WTC11 (cell line): ENCODE results near the gene SUSD4. TPM values are rescaled to one million over a fixed set of nuclear protein-coding genes. Genes with fewer than 3 reads are reported as not detected.

Source experiments
- ATAC-seq: fragments of 200-7000 bp; cut with Tn5 transposase; 2 replicates; pipeline ENCODE4 v1.10.0; 2021; ENCODE audit warnings: mild to moderate bottlenecking, moderate library complexity
- CTCF ChIA-PET: fragments of 300-600 bp; sonication (Branson Sonifier 250); formaldehyde crosslinking; loops from one replicate; lab custom pipeline; 2021; ENCODE audit warnings: antibody characterized with exemption; lab: Charles Lee
- POLR2A ChIA-PET: fragments of 350-600 bp; sonication (Branson Sonifier 250); formaldehyde crosslinking; loops from one replicate; lab custom pipeline; 2021; ENCODE audit warnings: antibody characterized with exemption; lab: Charles Lee
- DNase-seq: peaks from one replicate; pipeline ENCODE4 v3.0.0; 2021; ENCODE audit warnings: low spot score
- H3K27ac Mint-ChIP-seq: 2 replicates; pipeline ENCODE4 v1.8.0; 2021; ENCODE audit warnings: mixed read lengths
- H3K27me3 Mint-ChIP-seq: 2 replicates; pipeline ENCODE4 v1.8.0; 2021; ENCODE audit warnings: low read depth, mild to moderate bottlenecking, moderate library complexity, mixed read lengths
- H3K36me3 Mint-ChIP-seq: 2 replicates; pipeline ENCODE4 v1.8.0; 2021; ENCODE audit warnings: mixed read lengths
- H3K4me1 Mint-ChIP-seq: 2 replicates; pipeline ENCODE4 v1.8.0; 2022; ENCODE audit warnings: mixed read lengths
- H3K4me3 Mint-ChIP-seq: 2 replicates; pipeline ENCODE4 v1.8.0; 2021; ENCODE audit warnings: mild to moderate bottlenecking, moderate library complexity, mixed read lengths
- H3K9me3 Mint-ChIP-seq: 2 replicates; pipeline ENCODE4 v1.8.0; 2021; ENCODE audit warnings: mixed read lengths
- ATF3 ChIP-seq: sonication (generic); formaldehyde crosslinking; conservative IDR thresholded peaks from 2 replicates; pipeline ENCODE4 v1.8.1; 2022; ENCODE audit warnings: mild to moderate bottlenecking, missing genetic modification reagents
- ATF6 ChIP-seq: sonication (generic); formaldehyde crosslinking; IDR thresholded peaks from 2 replicates; pipeline ENCODE4 v1.8.1; 2023; ENCODE audit warnings: mild to moderate bottlenecking, missing genetic modification reagents
- CBFB ChIP-seq: sonication (generic); formaldehyde crosslinking; IDR thresholded peaks from 2 replicates; pipeline ENCODE4 v1.8.1; 2022; ENCODE audit warnings: mild to moderate bottlenecking, low read depth, missing genetic modification reagents
- CREB1 ChIP-seq: sonication (generic); formaldehyde crosslinking; IDR thresholded peaks from 2 replicates; pipeline ENCODE4 v1.8.0; 2023; ENCODE audit warnings: mild to moderate bottlenecking, missing genetic modification reagents
- CREM ChIP-seq: sonication (generic); formaldehyde crosslinking; IDR thresholded peaks from 2 replicates; pipeline ENCODE4 v1.8.1; 2022; ENCODE audit warnings: mild to moderate bottlenecking, missing genetic modification reagents, moderate library complexity
- E2F1 ChIP-seq: sonication (generic); formaldehyde crosslinking; IDR thresholded peaks from 2 replicates; pipeline ENCODE4 v1.8.0; 2022; ENCODE audit warnings: mild to moderate bottlenecking, missing genetic modification reagents
- EMX1 ChIP-seq: fragments of 250-450 bp; sonication (Bioruptor Pico); IDR thresholded peaks from 2 replicates; pipeline ENCODE4 v1.8.0; 2021; ENCODE audit warnings: mild to moderate bottlenecking
- ERG ChIP-seq: fragments of 250-450 bp; sonication (Bioruptor Pico); IDR thresholded peaks from 2 replicates; pipeline ENCODE4 v1.8.0; 2021; ENCODE audit warnings: mild to moderate bottlenecking
- ESRRA ChIP-seq: sonication (generic); formaldehyde crosslinking; IDR thresholded peaks from 2 replicates; pipeline ENCODE4 v1.8.1; 2022; ENCODE audit warnings: mild to moderate bottlenecking, missing genetic modification reagents, borderline replicate concordance
- FOXK1 ChIP-seq: sonication (generic); formaldehyde crosslinking; IDR thresholded peaks from 2 replicates; pipeline ENCODE4 v1.8.0; 2022; ENCODE audit warnings: mild to moderate bottlenecking, moderate library complexity, missing genetic modification reagents
- GTF2I ChIP-seq: fragments of 250-450 bp; sonication (Bioruptor Pico); conservative IDR thresholded peaks from 2 replicates; pipeline ENCODE4 v1.4.0; 2021; ENCODE audit warnings: mild to moderate bottlenecking
- IRF2 ChIP-seq: sonication (generic); formaldehyde crosslinking; IDR thresholded peaks from 2 replicates; pipeline ENCODE4 v1.8.0; 2022; ENCODE audit warnings: low read depth, missing genetic modification reagents, borderline replicate concordance
- MAX ChIP-seq: sonication (generic); formaldehyde crosslinking; IDR thresholded peaks from 2 replicates; pipeline ENCODE4 v1.8.0; 2022; ENCODE audit warnings: mild to moderate bottlenecking, missing genetic modification reagents
- MLX ChIP-seq: sonication (generic); formaldehyde crosslinking; IDR thresholded peaks from 2 replicates; pipeline ENCODE4 v1.8.1; 2023; ENCODE audit warnings: mild to moderate bottlenecking, missing genetic modification reagents, moderate library complexity
- MXD4 ChIP-seq: fragments of 250-450 bp; sonication (Bioruptor Pico); IDR thresholded peaks from 2 replicates; pipeline ENCODE4 v1.8.0; 2021; ENCODE audit warnings: mild to moderate bottlenecking, moderate library complexity, borderline replicate concordance
- MYBL2 ChIP-seq: sonication (generic); formaldehyde crosslinking; IDR thresholded peaks from 2 replicates; pipeline ENCODE4 v1.8.1; 2023; ENCODE audit warnings: mild to moderate bottlenecking, moderate library complexity, missing genetic modification reagents
- PREB ChIP-seq: sonication (generic); formaldehyde crosslinking; IDR thresholded peaks from 2 replicates; pipeline ENCODE4 v1.8.1; 2022; ENCODE audit warnings: mild to moderate bottlenecking, missing genetic modification reagents, moderate library complexity, borderline replicate concordance
- RORB ChIP-seq: fragments of 250-450 bp; sonication (Bioruptor Pico); IDR thresholded peaks from 2 replicates; pipeline ENCODE4 v1.9.0; 2021; ENCODE audit warnings: mild to moderate bottlenecking
- SP1 ChIP-seq: sonication (generic); formaldehyde crosslinking; conservative IDR thresholded peaks from 2 replicates; pipeline ENCODE4 v1.8.1; 2022; ENCODE audit warnings: missing genetic modification reagents
- TEAD1 ChIP-seq: sonication (generic); formaldehyde crosslinking; IDR thresholded peaks from 2 replicates; pipeline ENCODE4 v1.8.0; 2022; ENCODE audit warnings: mild to moderate bottlenecking, missing genetic modification reagents
- TP53 ChIP-seq: sonication (generic); formaldehyde crosslinking; IDR thresholded peaks from 2 replicates; pipeline ENCODE4 v1.8.1; 2023; ENCODE audit warnings: mild to moderate bottlenecking, missing genetic modification reagents
- ZNF416 ChIP-seq: fragments of 250-450 bp; sonication (Bioruptor Pico); IDR thresholded peaks from 2 replicates; pipeline ENCODE4 v1.9.0; 2021; ENCODE audit warnings: mild to moderate bottlenecking, inconsistent platforms
- ZNF423 ChIP-seq: fragments of 250-450 bp; sonication (Bioruptor Pico); IDR thresholded peaks from 2 replicates; pipeline ENCODE4 v2.1.2; 2022; ENCODE audit warnings: mild to moderate bottlenecking, moderate library complexity
- ZSCAN18 ChIP-seq: fragments of 250-450 bp; sonication (Bioruptor Pico); IDR thresholded peaks from 2 replicates; pipeline ENCODE4 v2.1.2; 2022; ENCODE audit warnings: mild to moderate bottlenecking, moderate library complexity
- total RNA-seq: library from RNA; stranded (reverse); gene quantifications from 3 replicates; pipeline ENCODE4 v1.2.3, GENCODE V29; 2021

SUSD4 gene
- total RNA-seq, 1 experiment from 2014 or later: 1.8 TPM

GRCh38 chr1:223234534-223234933 is 129.4 kb downstream of the SUSD4 start:
- no peak for TF ChIP-seq ESRRA
- no peak for TF ChIP-seq TEAD1
- no peak for TF ChIP-seq RORB
- no peak for TF ChIP-seq IRF2
- ATAC-seq: no peak
- DNase-seq: no peak
- POLR2A ChIA-PET: no interaction called here
- Mint-ChIP-seq H3K9me3 (peaks cover 9% of the 10 kb centered on the region; the same call in 1 of the 2 replicates), H3K27me3 (no peaks in the 10 kb centered on the region; the same call in 1 of the 2 replicates), H3K27ac (no peak overlapping the region), H3K4me3 (no peak overlapping the region), H3K36me3 (no peaks in the 10 kb centered on the region), H3K4me1 (no peaks in the 10 kb centered on the region)
- CTCF ChIA-PET: no interaction called here

GRCh38 chr1:223234170-223234514 is 129.8 kb downstream of the SUSD4 start:
- H3K36me3 Mint-ChIP-seq: no peaks in the 10 kb centered on the region
- ATAC-seq (no peak), DNase-seq (no peak)
- no peak for TF ChIP-seq ATF6 (CRISPR knock-in tag)
- TF ChIP-seq MYBL2: no peak
- no peak for TF ChIP-seq FOXK1 (CRISPR knock-in tag)
- no peak for TF ChIP-seq ZSCAN18 (CRISPR knock-in tag)
- no peak for TF ChIP-seq CREM (CRISPR knock-in tag)
- no peak for TF ChIP-seq MLX
- no peak overlapping the region for H3K27ac Mint-ChIP-seq
- ChIA-PET CTCF (no interaction called here), POLR2A (no interaction called here)
- no peak overlapping the region for H3K4me3 Mint-ChIP-seq
- H3K4me1 Mint-ChIP-seq: no peaks in the 10 kb centered on the region
- no peaks in the 10 kb centered on the region; the same call in 1 of the 2 replicates for H3K27me3 Mint-ChIP-seq
- peaks cover 9% of the 10 kb centered on the region; the same call in 1 of the 2 replicates for H3K9me3 Mint-ChIP-seq

GRCh38 chr1:223233410-223234169 is 130.4 kb downstream of the SUSD4 start:
- no peaks in the 10 kb centered on the region; the same call in 1 of the 2 replicates for H3K27me3 Mint-ChIP-seq
- POLR2A ChIA-PET: no interaction called here
- ATAC-seq: no peak

More at GRCh38 chr1:223233410-223234169, 130.4 kb downstream of the SUSD4 start:
- Mint-ChIP-seq H3K36me3 (no peaks in the 10 kb centered on the region), H3K4me1 (no peaks in the 10 kb centered on the region), H3K4me3 (no peak overlapping the region), H3K9me3 (peaks cover 9% of the 10 kb centered on the region; the same call in 1 of the 2 replicates), H3K27ac (no peak overlapping the region)
- DNase-seq: no peak
- no peak for TF ChIP-seq ESRRA
- no peak for TF ChIP-seq PREB (CRISPR knock-in tag)
- TF ChIP-seq GTF2I (CRISPR knock-in tag): no peak
- TF ChIP-seq ZNF423 (CRISPR knock-in tag): no peak
- TF ChIP-seq EMX1: no peak
- no peak for TF ChIP-seq MAX (CRISPR knock-in tag)
- no peak for TF ChIP-seq MYBL2
- TF ChIP-seq SP1: no peak
- no peak for TF ChIP-seq ATF3 (CRISPR knock-in tag)
- no peak for TF ChIP-seq MXD4 (CRISPR knock-in tag)
- no peak for TF ChIP-seq E2F1 (CRISPR knock-in tag)
- no peak for TF ChIP-seq ZNF416 (CRISPR knock-in tag)
- TF ChIP-seq CBFB (CRISPR knock-in tag): no peak
- TF ChIP-seq TP53 (CRISPR knock-in tag): no peak
- no peak for TF ChIP-seq CREB1 (CRISPR knock-in tag)
- TF ChIP-seq ERG (CRISPR knock-in tag): no peak
- TF ChIP-seq TEAD1: no peak
- TF ChIP-seq, all 79 proteins: peak for 0
- CTCF ChIA-PET: interaction anchor here (1.4 kb wide), 1 partner anchor 110 kb away, joined by 4 read pairs; no protein-coding TSS in a partner anchor
